GM18508 (cell line): ENCODE data around the gene AKNAD1.

ENCODE experiments used
- ATAC-seq: cut with Tn5 transposase; IDR thresholded peaks from one replicate; pipeline ENCODE4 v1.9.1; 2021; ENCODE audit warnings: moderate number of reproducible peaks; ENCODE audit not compliant: insufficient read depth, unreplicated experiment

Gene AKNAD1

GRCh38 chr1:108871050-108871724, 14.3 kb upstream of the AKNAD1 start:
- no peak for ATAC-seq

DNA sequence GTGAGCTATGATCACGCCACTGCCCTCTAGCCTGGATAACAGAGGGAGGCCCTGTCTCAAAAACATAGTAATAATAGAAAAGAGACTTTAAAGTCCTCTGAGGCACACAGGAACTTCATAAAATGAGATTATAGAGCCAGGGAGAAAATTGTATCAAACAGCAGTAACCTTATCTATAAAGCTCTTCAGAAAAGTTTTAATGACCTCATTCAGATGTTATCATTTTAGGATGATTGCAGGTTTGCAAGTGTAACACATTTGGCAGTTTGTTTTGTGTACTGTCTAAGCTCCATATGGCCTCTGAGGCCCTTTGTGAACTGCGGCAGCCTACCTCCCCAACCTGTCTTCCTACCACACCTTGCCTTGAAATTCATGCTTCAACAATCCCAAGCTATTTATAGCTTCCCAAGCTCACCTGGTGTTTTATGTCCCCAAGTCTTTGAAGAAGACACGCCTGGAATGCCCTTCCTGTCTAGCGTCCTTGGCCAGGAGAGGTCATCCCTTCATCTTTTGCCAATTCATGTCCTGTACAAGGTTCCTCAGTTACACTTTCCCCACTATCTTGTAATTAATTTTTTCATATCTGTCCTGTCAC, 8.5 kb upstream of the AKNAD1 start:
- no peak for ATAC-seq

DNA sequence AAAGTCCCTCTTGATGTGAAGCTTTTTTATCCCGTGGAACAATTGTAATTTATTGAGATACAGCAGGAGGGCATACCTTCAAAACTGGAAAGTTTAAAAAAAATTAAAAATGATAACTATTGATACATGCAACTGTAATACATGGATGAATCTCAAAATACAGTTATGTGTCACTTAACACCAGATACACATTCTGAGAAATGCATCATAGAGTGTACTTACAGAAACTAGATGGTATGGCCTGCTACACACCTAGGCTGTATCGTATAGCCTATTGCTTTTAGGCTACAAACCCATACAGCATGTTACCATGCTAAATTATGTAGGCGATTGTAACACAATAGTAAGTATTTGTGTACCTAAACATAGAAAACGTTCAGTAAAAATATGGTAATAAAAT, 7.1 kb upstream of the AKNAD1 start:
- no peak for ATAC-seq

GRCh38 chr1:108862698-108863477, 6.0 kb upstream of the AKNAD1 start:
- ATAC-seq = no peak

DNA sequence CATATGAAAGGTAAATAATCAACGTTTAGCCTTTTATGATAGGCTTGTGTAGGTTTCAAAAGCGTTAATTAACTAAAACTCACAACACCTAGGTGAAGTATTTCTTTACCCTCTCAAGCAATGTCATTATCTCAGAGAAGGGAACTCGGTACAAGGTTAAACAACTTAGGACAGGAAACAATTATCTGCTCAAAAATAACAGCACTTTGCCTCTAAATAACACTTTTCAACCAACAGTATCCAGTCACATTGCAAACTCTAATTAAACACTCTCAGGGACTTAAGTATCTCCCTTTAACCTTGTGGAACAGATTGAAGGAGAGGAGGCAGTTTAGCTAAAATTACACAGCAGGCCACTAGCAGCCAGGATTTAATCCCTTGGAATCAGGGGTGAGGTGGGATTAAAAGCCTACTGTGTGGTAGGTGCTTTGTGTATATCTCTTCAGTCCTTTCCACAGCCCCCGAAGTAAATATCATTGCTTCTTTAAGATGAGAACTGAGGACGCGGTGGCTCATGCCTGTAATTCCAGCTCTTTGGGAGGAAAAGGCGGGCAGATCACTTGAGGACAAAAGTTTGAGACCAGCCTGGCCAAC, 5.2 kb upstream of the AKNAD1 start:
- no peak for ATAC-seq

GRCh38 chr1:108861566-108861965, 4.7 kb upstream of the AKNAD1 start:
- no peak for ATAC-seq

DNA sequence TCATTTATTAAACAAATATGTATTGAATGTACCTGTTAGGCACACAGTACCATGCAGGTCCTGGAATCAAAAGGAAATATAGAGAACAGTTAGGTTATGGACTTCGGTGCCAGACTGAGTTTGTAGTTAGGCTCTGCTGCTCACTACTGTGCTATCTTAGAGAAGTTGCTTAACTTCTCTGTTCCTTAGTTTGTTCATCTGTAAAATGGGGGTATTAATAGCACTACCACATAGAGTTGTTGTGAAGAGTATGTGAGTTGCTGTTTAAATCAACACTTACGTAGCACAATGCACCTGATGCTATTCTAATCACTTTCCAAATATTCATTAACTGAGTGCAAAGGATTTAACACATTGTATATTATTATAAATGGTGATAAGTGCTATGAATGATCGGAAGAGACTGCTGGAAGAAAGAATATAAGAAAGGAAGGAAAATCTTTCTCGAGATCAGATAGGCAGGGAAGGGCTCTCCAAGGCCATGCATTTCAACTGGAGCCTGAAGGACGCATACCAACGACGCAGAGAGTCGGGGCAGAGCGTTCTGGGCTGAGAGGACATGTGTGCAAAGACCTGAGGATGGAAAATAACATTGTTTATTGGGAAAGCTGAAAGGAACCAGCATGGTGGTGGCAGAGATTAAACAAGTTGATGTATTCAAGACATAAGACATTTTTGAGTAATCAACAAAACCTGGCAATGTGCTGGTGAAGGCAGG, 3.5 kb upstream of the AKNAD1 start:
- ATAC-seq = no peak

GRCh38 chr1:108858230-108858950, 1.5 kb upstream of the AKNAD1 start:
- ATAC-seq = no peak

GRCh38 chr1:108854221-108855019, 2.5 kb downstream of the AKNAD1 start:
- no peak for ATAC-seq

DNA sequence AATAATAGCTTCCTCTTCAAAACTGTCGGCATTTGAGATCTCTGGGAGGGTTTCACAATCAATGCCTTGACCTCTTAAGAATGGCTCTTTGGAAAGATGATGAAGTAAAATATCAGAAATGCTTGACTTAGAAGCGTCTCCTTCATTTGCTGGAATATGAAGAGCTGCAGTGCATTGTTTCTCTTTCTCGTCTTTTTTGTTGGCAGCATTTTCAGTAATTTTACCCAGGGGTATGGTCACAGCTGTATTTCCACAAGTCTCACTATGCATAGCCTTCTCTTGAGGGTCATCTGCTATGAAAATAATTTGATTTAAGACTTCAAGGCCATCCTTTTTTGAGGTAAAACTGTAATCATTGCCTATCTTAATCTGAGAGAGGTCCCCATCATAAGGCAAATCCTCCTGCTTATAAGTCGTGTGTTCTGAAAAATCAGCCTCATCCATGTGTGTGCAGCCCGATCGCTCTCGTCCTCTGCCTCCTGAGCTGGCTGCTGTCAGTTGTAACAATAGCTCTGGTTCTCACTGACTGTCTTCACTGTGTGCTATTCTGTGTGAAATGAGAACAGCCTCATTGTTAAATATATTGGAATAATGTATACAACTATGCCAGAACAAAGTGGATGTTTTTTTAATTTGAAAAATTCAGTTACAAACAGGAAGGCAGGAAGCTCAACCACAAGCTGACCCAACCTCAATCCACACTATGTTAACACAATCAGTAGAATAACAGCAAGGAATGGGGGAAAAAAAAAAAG, 4.5 kb downstream of the AKNAD1 start:
- no peak for ATAC-seq

DNA sequence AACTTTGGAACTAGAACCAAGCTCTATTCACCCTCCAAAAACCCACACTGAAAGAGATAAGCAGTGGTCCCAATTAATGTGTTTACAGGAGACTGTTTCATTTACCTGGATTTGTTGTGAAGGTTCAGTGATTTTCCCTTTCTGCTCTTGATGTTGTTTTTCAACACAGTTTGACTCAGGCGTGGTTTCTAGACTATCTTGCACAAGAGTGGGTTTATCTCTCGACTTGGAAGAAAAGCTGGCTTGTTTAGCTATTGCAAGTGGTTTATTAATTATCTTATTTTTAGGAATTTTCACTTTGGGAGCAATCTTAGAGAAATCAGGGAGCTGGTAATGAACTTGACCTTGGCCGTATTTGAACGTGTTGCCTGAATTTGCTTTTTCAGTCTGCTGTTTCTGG, 5.3 kb downstream of the AKNAD1 start:
- ATAC-seq = no peak

GRCh38 chr1:108850929-108851328, 6.0 kb downstream of the AKNAD1 start:
- ATAC-seq = no peak

DNA sequence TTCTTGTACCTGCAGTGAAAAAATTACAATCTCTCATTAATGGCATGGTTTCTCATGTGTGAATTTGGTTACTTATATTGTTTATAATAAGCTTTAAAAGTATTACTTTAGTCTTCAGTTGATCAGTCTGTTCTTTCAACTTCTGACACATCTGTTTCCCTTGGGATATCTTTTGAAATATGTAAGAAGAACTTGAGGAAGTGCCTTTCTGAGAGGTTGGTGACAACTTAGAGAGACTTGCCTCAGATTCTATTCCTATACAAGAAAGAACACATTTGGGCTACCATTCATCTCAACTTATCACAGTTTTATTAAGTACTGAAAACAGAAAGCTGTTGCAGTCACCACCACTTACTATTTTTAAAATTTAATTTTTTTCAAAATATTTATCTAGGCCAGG, 8.1 kb downstream of the AKNAD1 start:
- no peak for ATAC-seq

- ATAC-seq = no peak
Measured at GRCh38 chr1:108847494-108847893, 9.4 kb downstream of the AKNAD1 start.

GRCh38 chr1:108845991-108846390, 10.9 kb downstream of the AKNAD1 start:
- no peak for ATAC-seq

DNA sequence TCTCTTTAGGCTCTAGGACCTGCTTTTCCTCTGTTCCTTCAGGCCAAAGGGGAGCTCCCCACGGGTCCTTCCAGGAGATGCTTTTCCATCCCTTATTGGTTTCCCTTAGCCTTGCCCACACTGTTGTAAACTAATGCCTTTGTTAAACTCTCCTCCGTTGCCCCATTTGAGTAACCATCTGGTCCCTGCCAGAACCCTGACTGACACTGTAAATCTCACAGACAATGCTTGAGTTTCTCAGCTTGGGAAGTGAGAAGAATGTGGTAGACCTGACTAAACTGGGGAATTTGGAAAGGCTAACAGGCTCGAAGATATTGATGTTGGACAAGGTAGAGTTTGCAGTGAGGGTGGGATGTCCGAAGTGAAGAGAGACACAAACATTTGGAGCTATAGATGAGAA, 11.4 kb downstream of the AKNAD1 start:
- ATAC-seq = no peak

- ATAC-seq = no peak
Measured at GRCh38 chr1:108843390-108844137, 13.3 kb downstream of the AKNAD1 start.
